A549 treated with AZD9567 at 1 μM for 4 hours (cell line): Measurements from ENCODE around the gene LY6G6F. TPM values are rescaled to one million over a fixed set of nuclear protein-coding genes. Genes with fewer than 3 reads are reported as not detected.

Experiments
- total RNA-seq: library from RNA; stranded (reverse); fragments of 200-300 nt; extraction: Qiagen RNA extraction; gene quantifications from 5 replicates; pipeline ENCODE4 v1.2.3, GENCODE V29; 2022; ENCODE audit not compliant: insufficient read depth

The LY6G6F gene
- total RNA-seq, 1 experiment from 2014 or later: not detected

Other genes with a start within 250 kb of the LY6G6F start
- 6.3 to 10.0 TPM (median 7.2 TPM) in 5 replicates for gene MICB, start 208.7 kb upstream of the LY6G6F start, total RNA-seq
- gene MCCD1, start 177.9 kb upstream of the LY6G6F start, total RNA-seq: not detected in 5 replicates
- gene DDX39B, start 164.9 kb upstream of the LY6G6F start, total RNA-seq: 335 to 403 TPM (median 384 TPM) in 5 replicates
- 0.43 to 0.72 TPM (median 0.55 TPM) in 4 of 5 replicates, not detected in the other for gene ATP6V1G2, start 160.3 kb upstream of the LY6G6F start, total RNA-seq
- gene NFKBIL1, start 159.3 kb upstream of the LY6G6F start, total RNA-seq: 10.5 to 15.8 TPM (median 11.3 TPM) in 5 replicates
- 0.07 to 0.21 TPM (median 0.08 TPM) in 3 of 5 replicates, not detected in the others for gene LTA, start 134.6 kb upstream of the LY6G6F start, total RNA-seq
- 0.09 to 0.10 TPM (median 0.10 TPM) in 3 of 5 replicates, not detected in the others for gene TNF, start 131.3 kb upstream of the LY6G6F start, total RNA-seq
- 0.28 to 0.37 TPM (median 0.33 TPM) in 4 of 5 replicates, not detected in the other for gene LTB, start 124.4 kb upstream of the LY6G6F start, total RNA-seq
- 0.36 to 0.58 TPM (median 0.39 TPM) in 3 of 5 replicates, not detected in the others for gene LST1, start 120.6 kb upstream of the LY6G6F start, total RNA-seq
- gene NCR3, start 113.9 kb upstream of the LY6G6F start, total RNA-seq: not detected in 5 replicates
- gene AIF1, start 91.6 kb upstream of the LY6G6F start, total RNA-seq: not detected in 5 replicates
- gene PRRC2A, start 86.2 kb upstream of the LY6G6F start, total RNA-seq: 51.3 to 92.7 TPM (median 87.1 TPM) in 5 replicates
- gene BAG6, start 54.2 kb upstream of the LY6G6F start, total RNA-seq: 106 to 149 TPM (median 137 TPM) in 5 replicates
- 3.0 to 6.4 TPM (median 3.4 TPM) in 5 replicates for gene APOM, start 51.0 kb upstream of the LY6G6F start, total RNA-seq
- 11.3 to 12.5 TPM (median 11.8 TPM) in 5 replicates for gene C6orf47, start 46.1 kb upstream of the LY6G6F start, total RNA-seq
- gene GPANK1, start 41.9 kb upstream of the LY6G6F start, total RNA-seq: 8.7 to 11.6 TPM (median 10.2 TPM) in 5 replicates
- 167 to 183 TPM (median 175 TPM) in 5 replicates for gene CSNK2B, start 40.8 kb upstream of the LY6G6F start, total RNA-seq
- 4.5 to 5.2 TPM (median 5.0 TPM) in 4 of 5 replicates, not detected in the other for gene LY6G5B, start 36.9 kb upstream of the LY6G6F start, total RNA-seq
- gene LY6G5C, start 25.8 kb upstream of the LY6G6F start, total RNA-seq: 0.87 to 3.8 TPM (median 1.6 TPM) in 5 replicates
- gene ABHD16A, start 3.5 kb upstream of the LY6G6F start, total RNA-seq: 13.9 to 20.0 TPM (median 18.3 TPM) in 5 replicates
- not detected in 5 replicates for gene LY6G6D, start 8.5 kb downstream of the LY6G6F start, total RNA-seq
- 0.09 to 0.12 TPM (median 0.10 TPM) in 3 of 5 replicates, not detected in the others for gene LY6G6C, start 14.9 kb downstream of the LY6G6F start, total RNA-seq
- gene MPIG6B, start 16.5 kb downstream of the LY6G6F start, total RNA-seq: 0.07 TPM in 1 of 5 replicates, not detected in the others
- 18.1 to 32.1 TPM (median 29.3 TPM) in 5 replicates for gene DDAH2, start 22.4 kb downstream of the LY6G6F start, total RNA-seq
- gene CLIC1, start 29.7 kb downstream of the LY6G6F start, total RNA-seq: 451 to 493 TPM (median 458 TPM) in 5 replicates
- 5.2 to 15.2 TPM (median 14.0 TPM) in 5 replicates for gene MSH5, start 33.1 kb downstream of the LY6G6F start, total RNA-seq
- 3.0 to 4.6 TPM (median 3.9 TPM) in 4 of 5 replicates, not detected in the other for gene SAPCD1, start 55.8 kb downstream of the LY6G6F start, total RNA-seq
- gene VWA7, start 70.5 kb downstream of the LY6G6F start, total RNA-seq: 1.6 to 4.5 TPM (median 1.8 TPM) in 5 replicates
- gene VARS1, start 88.9 kb downstream of the LY6G6F start, total RNA-seq: 46.5 to 58.0 TPM (median 53.6 TPM) in 5 replicates
- gene LSM2, start 100.1 kb downstream of the LY6G6F start, total RNA-seq: 42.7 to 60.2 TPM (median 57.9 TPM) in 5 replicates
- gene HSPA1L, start 108.4 kb downstream of the LY6G6F start, total RNA-seq: 0.97 to 1.8 TPM (median 1.1 TPM) in 5 replicates
- gene HSPA1A, start 108.7 kb downstream of the LY6G6F start, total RNA-seq: 189 to 295 TPM (median 214 TPM) in 5 replicates
- gene HSPA1B, start 120.9 kb downstream of the LY6G6F start, total RNA-seq: 154 to 227 TPM (median 167 TPM) in 5 replicates
- 27.6 to 34.9 TPM (median 30.4 TPM) in 5 replicates for gene NEU1, start 156.0 kb downstream of the LY6G6F start, total RNA-seq
- gene SLC44A4, start 172.1 kb downstream of the LY6G6F start, total RNA-seq: 0.05 TPM in 1 of 5 replicates, not detected in the others
- 25.4 to 29.9 TPM (median 28.1 TPM) in 5 replicates for gene EHMT2, start 190.8 kb downstream of the LY6G6F start, total RNA-seq
- 2.9 to 3.6 TPM (median 3.3 TPM) in 5 replicates for gene ZBTB12, start 195.2 kb downstream of the LY6G6F start, total RNA-seq
- gene C2, start 220.9 kb downstream of the LY6G6F start, total RNA-seq: 0.16 to 0.44 TPM (median 0.20 TPM) in 4 of 5 replicates, not detected in the other
- gene CFB, start 239.2 kb downstream of the LY6G6F start, total RNA-seq: 1.3 to 2.6 TPM (median 2.4 TPM) in 5 replicates